Kasumi-1 (cell line): Measurements from ENCODE around the gene GNAQ.

Source experiments
- DNase-seq, 2 experiments: peaks; one replicate each; lab custom pipeline; 2025; lab: John Stamatoyannopoulos, UW

The GNAQ gene

GRCh38 chr9:78031893-78032729 lies 500 bp upstream of the GNAQ start:
- peak; percentile 96 to 97 for DNase-seq

GRCh38 chr9:78030553-78031443 lies 813 bp downstream of the GNAQ start:
- peak; percentile 36 to 44 for DNase-seq

- peak; percentile 58 to 73 for DNase-seq
These were observed 1.4 kb downstream of the GNAQ start for GRCh38 chr9:78030296-78030552.

GRCh38 chr9:78029551-78030295 lies 1.9 kb downstream of the GNAQ start:
- peak; percentile 53 to 54 for DNase-seq

DNA sequence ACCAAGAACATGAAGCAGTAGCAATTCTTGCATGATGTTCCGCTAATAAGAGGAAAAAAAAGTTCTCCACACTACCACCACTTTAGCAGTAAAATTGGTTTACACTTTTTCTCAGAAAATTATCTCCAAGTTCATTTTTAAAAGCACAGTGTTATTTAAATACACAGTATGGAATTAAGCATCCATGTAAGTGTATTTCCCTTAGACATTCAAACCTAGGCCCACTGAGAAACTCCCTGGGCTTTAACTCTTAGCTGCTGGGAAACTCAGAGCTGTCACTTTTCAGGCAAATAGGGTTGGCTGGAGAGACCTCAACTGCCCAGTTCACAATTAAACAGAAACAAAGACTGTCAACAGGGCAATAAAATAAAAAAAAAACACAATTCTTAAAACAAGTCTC lies 2.7 kb downstream of the GNAQ start:
- peak; percentile 26 to 36 for DNase-seq

GRCh38 chr9:78026947-78027346 lies 4.7 kb downstream of the GNAQ start:
- peak in 1 of 2 experiments; percentile 28 for DNase-seq

DNA sequence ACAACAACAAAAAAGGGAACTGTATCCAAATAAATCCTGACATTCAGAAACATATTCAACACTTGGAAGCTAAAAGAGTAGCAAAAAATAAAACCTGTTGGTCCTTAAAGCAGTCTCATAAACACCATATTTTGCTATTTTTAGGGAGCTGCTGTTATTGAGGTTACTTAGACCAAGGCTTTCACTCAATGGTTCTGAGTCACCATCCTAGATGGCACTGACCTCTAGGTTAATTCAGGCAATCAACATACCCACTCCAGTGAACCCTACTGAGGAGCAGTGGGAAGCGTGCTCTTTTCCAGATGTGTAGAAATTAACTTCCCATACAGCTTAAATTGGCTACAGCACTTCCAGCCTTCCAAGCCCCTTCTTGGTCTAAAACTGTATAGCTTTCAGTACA lies 5.2 kb downstream of the GNAQ start:
- no peak for DNase-seq

DNA sequence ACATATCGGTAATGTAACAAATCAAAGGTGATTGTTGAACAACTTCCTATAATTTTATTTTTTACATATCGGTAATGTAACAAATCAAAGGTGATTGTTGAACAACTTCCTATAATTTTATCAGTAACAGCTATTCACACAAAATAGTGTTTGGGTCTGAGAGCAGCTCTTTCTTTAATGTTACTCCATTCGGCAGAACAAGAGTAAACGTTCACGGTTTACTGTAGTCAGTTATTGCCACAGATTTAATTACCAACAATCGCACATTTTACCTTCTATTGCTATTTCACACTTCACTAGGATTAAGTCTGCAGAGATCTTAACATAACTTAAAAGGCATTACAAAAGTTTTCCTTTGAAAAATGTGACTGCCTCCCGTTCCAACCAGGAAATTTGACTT lies 6.4 kb downstream of the GNAQ start:
- DNase-seq: no peak

GRCh38 chr9:78023003-78023741 lies 8.4 kb downstream of the GNAQ start:
- peak; percentile 93 to 95 for DNase-seq

GRCh38 chr9:78021697-78022096 lies 9.9 kb downstream of the GNAQ start:
- no peak for DNase-seq

DNA sequence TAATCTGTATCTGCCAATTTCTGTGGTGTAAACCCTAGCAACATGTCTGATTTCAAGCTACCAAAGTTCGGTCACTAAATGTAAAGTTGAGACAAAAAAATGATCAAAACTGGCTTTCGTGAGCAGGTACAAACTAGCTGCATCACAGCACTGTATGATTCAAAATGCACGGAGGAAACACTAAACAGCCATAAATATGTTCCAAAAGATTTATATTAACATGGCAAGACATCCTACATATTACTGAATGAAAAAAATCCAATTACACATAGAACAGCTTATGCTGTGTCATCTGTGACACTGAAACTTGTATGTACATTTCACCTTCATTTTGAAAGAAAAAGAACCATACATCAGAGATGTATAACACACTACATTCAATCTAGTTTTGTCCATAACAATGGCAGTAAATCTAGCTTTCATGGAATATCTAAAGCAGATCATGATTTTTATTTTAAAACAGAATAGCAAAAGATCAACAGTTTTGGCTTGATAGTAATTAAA lies 14.4 kb downstream of the GNAQ start:
- no peak for DNase-seq

GRCh38 chr9:78015241-78015640 lies 16.4 kb downstream of the GNAQ start:
- peak; percentile 17 to 26 for DNase-seq

- no peak for DNase-seq
These were observed 16.8 kb downstream of the GNAQ start for GRCh38 chr9:78014776-78015175.

DNA sequence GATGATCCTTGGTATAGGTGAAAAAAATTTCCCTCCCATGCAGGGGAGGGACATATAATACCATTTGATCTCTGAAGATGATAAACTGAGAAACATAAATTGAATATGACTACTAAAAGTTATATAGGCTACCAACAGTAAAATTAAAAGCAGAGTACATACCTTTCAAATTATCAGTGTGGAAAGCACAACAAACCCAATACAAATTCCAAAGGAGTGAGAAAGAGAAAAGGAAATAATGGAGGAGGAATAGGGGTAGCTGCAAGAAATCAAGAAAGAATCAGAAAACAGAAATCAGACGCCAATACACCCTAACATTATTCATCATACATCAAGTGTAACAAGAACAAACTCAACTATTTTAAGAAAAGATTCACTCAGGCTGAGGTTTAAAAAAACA lies 17.7 kb downstream of the GNAQ start:
- no peak for DNase-seq

- peak; percentile 52 to 59 for DNase-seq
These were observed 20.6 kb downstream of the GNAQ start for GRCh38 chr9:78011049-78011448.

DNA sequence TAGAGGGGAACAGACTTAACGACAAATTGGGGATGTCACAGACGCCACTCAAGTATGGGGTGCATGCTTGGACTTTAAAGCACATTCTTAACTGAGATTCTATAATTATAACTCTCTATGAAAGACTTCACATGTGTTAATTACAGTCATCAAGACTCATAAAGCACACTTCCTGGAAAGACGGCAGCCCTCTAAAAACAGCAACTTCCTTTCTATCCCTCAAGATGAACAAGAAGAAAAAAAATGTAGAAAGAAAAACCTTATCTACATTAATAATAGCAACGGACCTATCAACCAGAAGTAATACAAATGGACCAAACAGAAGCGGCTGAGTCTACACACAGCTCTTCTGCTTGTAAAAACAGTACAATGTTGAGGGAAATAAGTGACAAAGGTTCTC lies 21.2 kb downstream of the GNAQ start:
- DNase-seq: no peak

GRCh38 chr9:78009186-78009585 lies 22.4 kb downstream of the GNAQ start:
- DNase-seq: no peak

DNA sequence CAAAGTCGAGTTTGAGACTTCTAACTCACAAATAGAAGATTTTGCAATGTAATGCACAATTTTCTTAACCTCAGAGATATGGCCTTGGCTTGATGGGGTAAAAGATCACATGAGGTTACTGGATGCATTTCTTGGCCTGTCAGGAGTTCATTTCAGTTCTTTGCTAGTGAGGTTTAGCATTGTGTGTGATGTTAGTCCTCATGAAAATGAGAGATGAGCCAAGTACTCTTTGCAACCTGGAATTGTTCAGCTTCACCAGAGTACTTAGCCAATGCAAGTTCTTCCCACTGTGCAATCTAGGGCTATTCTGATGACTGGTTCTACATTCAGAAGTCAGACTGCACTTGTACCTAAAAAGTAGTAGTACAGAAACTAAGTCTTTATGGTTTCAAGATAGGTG lies 24.9 kb downstream of the GNAQ start:
- DNase-seq: no peak

DNA sequence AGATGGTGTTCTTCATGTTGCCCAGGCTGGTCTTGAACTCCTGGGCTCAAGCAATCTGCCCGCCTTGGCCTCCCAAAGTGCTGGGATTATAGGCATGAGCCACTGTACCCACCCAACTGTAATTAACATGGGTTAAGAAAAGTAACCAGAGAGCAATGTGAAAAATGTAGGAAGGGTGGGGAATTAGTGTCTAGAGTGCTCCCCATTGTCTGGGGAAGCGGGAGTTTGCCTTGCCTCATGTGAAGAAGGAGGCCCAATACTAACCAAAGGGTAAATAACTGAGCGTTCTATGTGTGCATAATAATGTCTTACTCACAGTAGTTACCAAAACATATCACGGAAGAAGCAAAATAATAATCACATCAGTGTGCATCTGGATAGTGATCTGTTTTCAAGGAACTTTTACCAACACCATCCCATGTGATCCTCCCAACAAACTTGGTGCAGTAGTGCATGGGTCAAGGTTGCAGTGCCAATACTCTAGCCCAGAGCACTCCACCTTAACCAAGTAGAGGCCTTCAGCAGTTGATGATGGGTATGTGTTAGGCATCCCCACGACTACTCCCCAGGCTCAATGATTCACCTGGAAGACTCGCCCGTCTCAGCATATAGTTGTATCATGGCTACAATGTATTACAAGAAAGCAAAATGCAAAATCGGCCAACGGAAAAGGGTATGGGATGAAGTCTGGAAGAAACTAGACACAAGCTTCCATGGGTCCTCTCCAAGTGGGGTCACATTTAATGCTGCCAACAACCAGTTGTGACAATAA lies 26.2 kb downstream of the GNAQ start:
- no peak for DNase-seq

DNA sequence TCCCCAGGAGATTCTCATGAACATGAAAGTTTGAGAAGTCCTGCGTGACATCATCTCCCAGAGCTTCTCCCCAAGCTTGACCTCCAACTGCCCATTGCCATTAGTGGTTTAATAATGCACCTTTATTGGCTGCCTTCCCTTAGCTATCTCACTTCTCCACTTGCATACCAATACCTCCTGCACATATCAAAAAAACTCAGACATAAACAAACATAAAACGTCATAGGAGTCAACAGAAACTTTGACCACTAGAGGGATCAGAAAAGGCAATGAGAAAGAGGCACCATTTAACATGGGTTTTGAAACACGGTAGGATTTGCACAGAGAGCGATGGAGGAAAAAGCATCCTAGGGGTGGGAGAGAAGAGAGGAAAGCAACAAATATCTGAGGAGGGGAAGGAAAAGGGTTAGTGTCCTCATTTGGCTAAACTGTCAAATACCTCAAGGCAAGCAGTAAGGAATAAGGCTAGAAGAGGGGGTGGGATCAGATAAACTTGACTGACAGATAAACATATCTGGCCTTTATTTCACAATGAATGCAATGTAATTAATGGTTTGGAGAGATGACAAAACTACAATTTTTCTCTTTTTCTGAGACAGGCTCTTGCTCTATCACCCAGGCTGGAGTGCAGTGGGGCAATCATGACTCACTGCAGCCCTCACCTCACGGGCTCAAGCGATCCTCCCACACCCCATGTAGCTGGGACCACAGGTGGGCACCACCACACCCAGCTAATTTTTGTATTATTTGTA lies 27.0 kb downstream of the GNAQ start:
- peak; percentile 12 to 19 for DNase-seq
